ENCODE measurements around the gene EPHA4.

- TF ChIP-seq, protein P1, sequence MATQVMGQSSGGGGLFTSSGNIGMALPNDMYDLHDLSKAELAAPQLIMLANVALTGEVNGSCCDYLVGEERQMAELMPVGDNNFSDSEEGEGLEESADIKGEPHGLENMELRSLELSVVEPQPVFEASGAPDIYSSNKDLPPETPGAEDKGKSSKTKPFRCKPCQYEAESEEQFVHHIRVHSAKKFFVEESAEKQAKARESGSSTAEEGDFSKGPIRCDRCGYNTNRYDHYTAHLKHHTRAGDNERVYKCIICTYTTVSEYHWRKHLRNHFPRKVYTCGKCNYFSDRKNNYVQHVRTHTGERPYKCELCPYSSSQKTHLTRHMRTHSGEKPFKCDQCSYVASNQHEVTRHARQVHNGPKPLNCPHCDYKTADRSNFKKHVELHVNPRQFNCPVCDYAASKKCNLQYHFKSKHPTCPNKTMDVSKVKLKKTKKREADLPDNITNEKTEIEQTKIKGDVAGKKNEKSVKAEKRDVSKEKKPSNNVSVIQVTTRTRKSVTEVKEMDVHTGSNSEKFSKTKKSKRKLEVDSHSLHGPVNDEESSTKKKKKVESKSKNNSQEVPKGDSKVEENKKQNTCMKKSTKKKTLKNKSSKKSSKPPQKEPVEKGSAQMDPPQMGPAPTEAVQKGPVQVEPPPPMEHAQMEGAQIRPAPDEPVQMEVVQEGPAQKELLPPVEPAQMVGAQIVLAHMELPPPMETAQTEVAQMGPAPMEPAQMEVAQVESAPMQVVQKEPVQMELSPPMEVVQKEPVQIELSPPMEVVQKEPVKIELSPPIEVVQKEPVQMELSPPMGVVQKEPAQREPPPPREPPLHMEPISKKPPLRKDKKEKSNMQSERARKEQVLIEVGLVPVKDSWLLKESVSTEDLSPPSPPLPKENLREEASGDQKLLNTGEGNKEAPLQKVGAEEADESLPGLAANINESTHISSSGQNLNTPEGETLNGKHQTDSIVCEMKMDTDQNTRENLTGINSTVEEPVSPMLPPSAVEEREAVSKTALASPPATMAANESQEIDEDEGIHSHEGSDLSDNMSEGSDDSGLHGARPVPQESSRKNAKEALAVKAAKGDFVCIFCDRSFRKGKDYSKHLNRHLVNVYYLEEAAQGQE (IDR thresholded peaks at IDR 0.05; ENCODE audit: low read depth, low read length): no peak
- TF ChIP-seq MXI1 (IDR thresholded peaks at IDR 0.05; ENCODE audit: low read depth, low read length) (no peak), CTCF (IDR thresholded peaks at IDR 0.05) (no peak), POLR2AphosphoS5 (IDR thresholded peaks at IDR 0.05; ENCODE audit: low read depth, low read length) (no peak), RFX5 (IDR thresholded peaks at IDR 0.05; ENCODE audit: low read length) (no peak)
Measured at GRCh38 chr2:221553333-221553732, 18.8 kb downstream of the EPHA4 start.
